ENCODE data around the gene CDH4.

GRCh38 chr20:61660559-61660958, 408.5 kb downstream of the CDH4 start:
- TF ChIP-seq CTCF (IDR thresholded peaks at IDR 0.05 in 8 of 11, conservative IDR thresholded peaks at IDR 0.05 in 3 of 11): no peak
- no peak for TF ChIP-seq POLR2A (IDR thresholded peaks at IDR 0.05)
- TF ChIP-seq POLR2AphosphoS5 (IDR thresholded peaks at IDR 0.05): no peak
